SK-MEL-5 (cell line): ENCODE results near the gene SLC25A44. TPM values are rescaled to one million over a fixed set of nuclear protein-coding genes. Genes with fewer than 3 reads are reported as not detected.
A peak's percentile ranks its signal among the peaks of the same experiment; 100 is the strongest.
"Not testable (repeated sequence)": the region's sequence is repeated elsewhere in the genome, so short reads cannot be mapped to it uniquely, and the experiment has no call there.

ENCODE experiments used
- DNase-seq: peaks from one replicate; pipeline ENCODE4 v3.0.0-alpha.2; 2016; ENCODE audit warnings: low read depth, low spot score
- in situ Hi-C: cut with HindIII; loops from 2 replicates; pipeline ENCODE4 v1.10.0; 2016; ENCODE audit warnings: low sequenced_read_pairs, high pct_unique_total_duplicates, low pct_unique_long_range_greater_than_20kb
- total RNA-seq: library from RNA; depleted of rRNA; stranded (reverse); fragments of >200 nt; shearing (Covaris generic); gene quantifications from 2 replicates; pipeline ENCODE4 v1.2.3, GENCODE V29; 2014

SLC25A44 gene
- total RNA-seq, 1 experiment from 2014 or later: 26.6 TPM

DNA sequence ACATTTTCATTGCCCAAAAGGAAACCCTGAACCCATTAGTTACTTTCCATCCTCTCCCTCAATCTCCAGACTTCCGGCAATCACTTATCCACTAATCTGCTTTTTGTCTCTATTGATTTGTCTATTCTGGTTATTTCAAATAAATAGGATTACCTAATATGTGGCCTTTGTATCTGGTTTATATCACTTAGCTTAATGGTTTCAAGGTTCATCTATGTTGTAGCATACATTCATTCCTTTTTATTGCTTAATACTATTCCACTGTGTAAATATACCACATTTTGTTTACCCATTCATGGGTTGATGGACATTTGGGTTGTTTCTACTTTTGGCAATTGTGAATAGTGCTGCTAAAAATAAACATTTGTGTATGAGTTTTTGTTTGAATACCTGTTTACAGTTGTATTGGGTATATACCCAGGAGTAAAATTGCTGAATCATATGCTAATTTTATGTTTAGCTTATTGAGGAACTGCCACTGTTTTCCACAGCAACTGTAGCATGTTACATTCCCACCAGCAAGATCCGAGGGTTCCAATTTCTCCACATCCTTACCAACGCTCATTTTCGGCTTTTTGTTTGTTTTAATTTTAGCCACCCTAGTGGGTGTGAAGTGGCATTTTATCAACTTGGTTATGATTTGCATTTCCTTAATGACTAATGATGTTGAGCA, 2.5 kb upstream of the SLC25A44 start:
- no peak for DNase-seq
- in situ Hi-C loops: no loop called here

- in situ Hi-C loops: no loop called here
- no peak for DNase-seq
These were observed 756 bp upstream of the SLC25A44 start for GRCh38 chr1:156193208-156193487.

GRCh38 chr1:156194300-156194652, 372 bp downstream of the SLC25A44 start:
- in situ Hi-C loops: no loop called here
- no peak for DNase-seq

GRCh38 chr1:156195853-156196252, 1.9 kb downstream of the SLC25A44 start:
- in situ Hi-C loops: no loop called here
- no peak for DNase-seq

GRCh38 chr1:156196445-156196844, 2.5 kb downstream of the SLC25A44 start:
- DNase-seq: no peak
- in situ Hi-C loops: no loop called here

- no peak for DNase-seq
- in situ Hi-C loops: no loop called here
These were observed 5.0 kb downstream of the SLC25A44 start for GRCh38 chr1:156198831-156199349.

- in situ Hi-C loops: no loop called here
- no peak for DNase-seq
These were observed 6.1 kb downstream of the SLC25A44 start for GRCh38 chr1:156200044-156200443.

DNA sequence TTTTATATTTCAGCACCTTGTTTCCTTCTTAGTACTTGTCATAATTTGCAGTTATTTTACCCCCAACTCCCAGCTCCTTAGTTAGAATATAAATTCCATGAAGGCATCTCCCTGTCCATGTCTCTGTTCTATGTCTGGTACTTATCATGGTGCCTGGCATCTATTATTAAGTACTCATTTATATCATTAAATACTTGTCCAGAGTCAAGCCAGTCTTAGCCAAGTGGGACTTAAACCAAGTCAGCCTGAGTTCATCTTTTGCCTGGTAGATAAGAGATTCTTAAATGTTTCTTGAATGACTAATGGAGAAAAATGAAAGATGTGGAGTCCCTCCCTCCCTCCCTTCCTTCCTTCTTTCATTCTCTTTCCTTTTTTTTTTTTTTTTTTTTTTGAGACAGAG, 9.4 kb downstream of the SLC25A44 start:
- in situ Hi-C loops: no loop called here

GRCh38 chr1:156204686-156205085, 10.8 kb downstream of the SLC25A44 start:
- in situ Hi-C loops: no loop called here
- no peak for DNase-seq

More for the DNA sequence above, 9.4 kb downstream of the SLC25A44 start:
- DNase-seq: no peak

DNA sequence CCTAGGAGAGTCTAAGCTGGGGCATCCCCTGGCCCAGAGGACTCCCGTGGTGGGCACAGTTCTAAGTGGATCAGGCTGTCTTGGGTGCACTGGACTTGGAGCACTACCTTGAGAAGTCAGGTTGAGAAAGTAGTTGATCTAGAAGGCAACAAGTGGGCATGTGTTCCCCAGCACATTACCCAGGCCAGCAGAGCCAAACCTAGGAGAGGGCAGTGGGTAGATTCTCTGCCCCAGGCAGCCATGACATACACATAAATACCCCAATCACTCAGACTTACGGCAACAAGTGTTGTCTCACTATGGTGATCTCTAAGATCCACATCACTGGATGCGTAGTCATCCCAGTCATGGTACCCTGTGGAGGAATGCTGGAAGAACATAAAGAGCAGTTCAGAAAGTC, 17.3 kb downstream of the SLC25A44 start:
- DNase-seq: no peak
- in situ Hi-C loops: no loop called here

DNA sequence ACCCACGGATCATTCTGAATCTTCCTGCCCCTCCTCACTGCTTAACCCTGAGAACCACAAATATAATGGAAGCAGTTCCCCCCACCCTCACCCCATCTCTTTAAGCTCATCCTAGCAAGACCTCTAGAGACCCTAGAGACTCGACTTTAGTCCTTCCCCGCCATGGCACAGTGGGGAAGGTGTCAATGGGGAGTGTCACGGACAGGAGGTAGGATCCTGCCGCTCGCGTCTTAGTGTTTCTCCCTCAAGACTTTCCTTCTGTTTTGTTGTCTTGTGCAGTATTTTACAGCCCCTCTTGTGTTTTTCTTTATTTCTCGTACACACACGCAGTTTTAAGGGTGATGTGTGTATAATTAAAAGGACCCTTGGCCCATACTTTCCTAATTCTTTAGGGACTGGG, 18.2 kb downstream of the SLC25A44 start:
- no peak for DNase-seq
- in situ Hi-C loops: no loop called here

- in situ Hi-C loops: no loop called here
- peak; percentile 96 for DNase-seq
These were observed 19.1 kb downstream of the SLC25A44 start, which contains the start of gene PMF1 for GRCh38 chr1:156212833-156213643. Gene PMF1, plus strand, starts transcription at chr1:156213007. Its CDS starts 9 bp downstream, at chr1:156213016.

DNA sequence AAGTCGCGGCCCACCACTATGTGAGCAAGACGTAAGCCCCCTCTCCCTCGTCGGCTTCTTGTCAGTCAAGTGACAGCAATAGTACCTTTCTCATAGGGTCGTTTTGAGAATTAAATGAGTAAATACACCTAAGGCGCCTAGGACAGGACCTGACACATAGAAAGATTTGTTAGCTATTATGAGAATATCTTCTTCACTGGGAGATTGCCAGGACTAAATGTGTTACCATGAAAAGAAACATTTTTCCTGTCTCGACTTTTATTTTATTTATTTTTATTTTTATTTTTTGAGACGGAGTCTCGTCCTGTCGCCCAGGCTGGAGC, 19.7 kb downstream of the SLC25A44 start:
- in situ Hi-C loops: no loop called here
- no peak for DNase-seq

GRCh38 chr1:156214024-156214748, 20.3 kb downstream of the SLC25A44 start:
- peak; percentile 92 for DNase-seq
- in situ Hi-C loops: no loop called here

- DNase-seq, in situ Hi-C loops: not testable (repeated sequence)
These were observed 22.6 kb downstream of the SLC25A44 start for GRCh38 chr1:156216361-156217086.

DNA sequence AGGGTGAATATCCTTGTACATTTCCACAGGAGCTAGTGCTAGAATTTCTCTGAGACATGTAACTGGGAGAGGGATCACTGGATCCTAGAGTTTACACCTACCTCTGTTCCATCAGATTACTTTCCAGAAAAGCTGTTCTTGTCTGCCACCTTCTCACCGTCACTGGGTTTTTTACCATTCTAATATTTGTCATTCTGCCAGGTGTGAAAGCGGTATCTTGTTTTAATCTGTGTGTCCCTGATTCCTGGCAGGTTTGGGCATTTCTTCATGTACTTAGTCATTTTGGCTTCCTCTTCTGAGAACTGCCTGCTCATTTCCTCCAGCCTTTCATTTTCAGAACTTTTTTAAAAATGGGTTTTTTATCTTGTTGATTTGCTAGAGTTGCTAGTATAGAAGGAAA, 24.0 kb downstream of the SLC25A44 start:
- in situ Hi-C loops: no loop called here
- no peak for DNase-seq

DNA sequence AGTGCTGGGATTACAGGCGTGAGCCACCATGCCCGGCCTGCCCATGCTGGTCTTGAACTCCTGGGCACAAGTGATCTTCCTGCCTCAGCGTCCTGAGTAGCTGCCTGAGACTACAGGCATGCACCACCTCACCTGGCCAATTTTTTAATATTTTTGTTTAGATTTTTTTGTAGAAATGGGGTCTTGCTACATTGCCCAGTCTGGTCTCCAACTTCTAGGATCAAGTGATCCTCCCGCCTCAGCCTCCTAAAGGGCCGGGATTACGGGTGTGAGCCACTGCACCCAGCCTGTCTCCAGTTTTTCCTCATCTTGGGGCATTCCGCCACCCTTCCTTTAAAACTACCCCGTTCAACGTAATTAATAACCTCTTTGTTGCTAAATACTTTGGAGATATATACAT, 26.3 kb downstream of the SLC25A44 start:
- no peak for DNase-seq
- in situ Hi-C loops: no loop called here
